Stimulated activated naive CD8-positive, alpha-beta T cell treated with anti-CD3 and anti-CD28 coated beads, Interleukin-15, Interleukin-2, amounts not matched to agents 100 ng/mL and 50 ng/mL, for 24 hours (primary cell): ENCODE results near the gene TECRL.

Experiments
- H3K27ac Mint-ChIP-seq: one replicate; pipeline ENCODE4 v1.8.0; 2021; ENCODE audit warnings: mild to moderate bottlenecking, mixed read lengths
- H3K27me3 Mint-ChIP-seq: one replicate; pipeline ENCODE4 v1.8.0; 2021; ENCODE audit warnings: mixed read lengths
- H3K36me3 Mint-ChIP-seq: one replicate; pipeline ENCODE4 v1.8.0; 2021; ENCODE audit warnings: low read depth, mixed read lengths
- H3K4me1 Mint-ChIP-seq: one replicate; pipeline ENCODE4 v1.8.0; 2021; ENCODE audit warnings: low read depth, mixed read lengths
- H3K4me3 Mint-ChIP-seq: one replicate; pipeline ENCODE4 v1.8.0; 2021; ENCODE audit warnings: mild to moderate bottlenecking, mixed read lengths
- H3K9me3 Mint-ChIP-seq: one replicate; pipeline ENCODE4 v1.8.0; 2021; ENCODE audit warnings: mixed read lengths

Gene TECRL

DNA sequence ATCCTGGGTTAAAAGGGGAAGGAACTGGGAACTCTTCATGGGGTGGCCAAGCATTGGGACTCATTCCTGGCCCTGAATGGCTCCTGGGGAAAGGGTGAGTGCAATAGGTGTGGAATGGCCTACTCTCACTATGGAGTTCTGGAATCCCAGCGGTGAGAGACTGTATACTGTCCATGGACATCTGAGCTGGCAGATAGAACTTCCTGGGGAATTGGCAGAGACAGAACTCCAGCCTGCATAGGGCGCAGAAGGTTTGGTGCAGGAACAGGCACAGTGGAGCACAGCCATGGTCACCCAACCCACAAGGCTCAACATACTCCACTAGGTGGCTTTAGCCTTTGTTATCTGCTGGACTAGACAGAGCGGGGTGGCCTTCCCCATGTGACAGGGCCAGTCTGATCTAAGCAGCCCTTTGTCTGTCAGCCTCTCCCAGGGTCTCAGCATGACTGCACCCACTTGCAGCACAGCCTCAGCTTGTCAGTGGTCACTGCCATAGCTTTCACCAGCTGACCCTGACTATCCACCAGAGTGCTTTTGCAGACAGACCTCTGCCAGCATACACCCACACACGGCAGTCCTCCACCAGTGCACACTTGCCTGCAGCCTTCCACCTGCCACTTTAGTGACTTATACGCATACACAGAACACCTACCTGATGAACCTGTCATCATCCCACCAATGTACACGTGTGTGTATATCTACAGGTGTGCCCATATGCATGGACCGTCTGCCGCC lies 48.4 kb downstream of the TECRL start:
- Mint-ChIP-seq H3K9me3 (peaks cover under 1% of the 10 kb centered on the region), H3K36me3 (no peaks in the 10 kb centered on the region), H3K27me3 (no peaks in the 10 kb centered on the region), H3K27ac (no peak overlapping the region), H3K4me3 (no peak overlapping the region), H3K4me1 (no peaks in the 10 kb centered on the region)

GRCh38 chr4:64359489-64359888 lies 49.8 kb downstream of the TECRL start:
- Mint-ChIP-seq H3K27ac (no peak overlapping the region), H3K27me3 (no peaks in the 10 kb centered on the region), H3K36me3 (no peaks in the 10 kb centered on the region), H3K9me3 (no peaks in the 10 kb centered on the region), H3K4me3 (no peak overlapping the region), H3K4me1 (no peaks in the 10 kb centered on the region)

GRCh38 chr4:64353904-64354303 lies 55.3 kb downstream of the TECRL start:
- H3K27me3 Mint-ChIP-seq, result no peaks in the 10 kb centered on the region
- no peak overlapping the region for H3K27ac Mint-ChIP-seq
- H3K9me3 Mint-ChIP-seq, result peaks cover 6% of the 10 kb centered on the region
- H3K36me3 Mint-ChIP-seq, result no peaks in the 10 kb centered on the region
- no peak overlapping the region for H3K4me3 Mint-ChIP-seq
- H3K4me1 Mint-ChIP-seq, result no peaks in the 10 kb centered on the region

- Mint-ChIP-seq H3K4me3 (no peak overlapping the region), H3K4me1 (no peaks in the 10 kb centered on the region), H3K9me3 (peaks cover 11% of the 10 kb centered on the region), H3K27me3 (no peaks in the 10 kb centered on the region), H3K27ac (no peak overlapping the region), H3K36me3 (no peaks in the 10 kb centered on the region)
Observed at GRCh38 chr4:64341711-64342110, 67.5 kb downstream of the TECRL start.

DNA sequence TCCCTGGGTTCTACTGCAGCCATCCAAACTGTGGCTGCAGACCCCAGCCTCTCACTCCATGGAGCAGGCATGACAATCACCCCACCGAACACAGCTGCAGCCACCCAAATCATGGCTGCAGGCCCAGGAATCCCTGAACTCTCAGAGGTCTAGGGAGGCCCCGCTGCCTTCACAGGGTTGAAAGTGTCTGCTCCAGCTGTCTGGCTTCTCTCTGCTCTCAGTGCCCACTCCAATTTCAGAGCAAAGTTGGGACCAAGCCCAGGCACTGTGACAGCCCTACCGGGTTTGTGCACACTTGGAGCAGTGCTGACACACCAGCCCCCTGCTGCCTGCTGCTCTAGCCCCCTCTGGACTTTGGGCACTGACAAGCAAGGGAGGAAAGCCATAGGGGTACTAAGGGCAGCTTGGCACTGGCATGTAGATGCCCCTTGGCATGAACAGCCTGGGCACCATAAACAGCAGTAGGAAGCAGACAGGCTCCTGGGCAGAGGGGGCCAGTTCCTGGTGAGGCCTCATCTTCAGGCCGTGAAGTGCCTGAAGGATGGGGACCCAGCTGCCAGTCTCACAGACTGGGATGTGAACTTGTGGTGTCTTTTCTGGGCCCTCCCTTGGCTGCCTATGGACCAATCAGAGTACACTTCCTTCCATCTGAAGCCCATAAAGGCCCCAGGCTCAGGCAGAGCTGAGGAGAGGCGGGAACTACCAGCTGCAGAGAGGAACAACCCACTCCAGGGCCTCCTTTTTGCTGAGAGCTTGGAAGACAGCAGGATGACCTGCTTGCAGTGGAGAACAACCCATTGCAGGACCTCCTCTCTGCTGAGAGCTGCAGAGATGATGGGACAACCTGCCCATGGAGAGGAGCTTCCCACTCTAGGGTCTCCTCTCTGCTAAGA lies 68.8 kb downstream of the TECRL start:
- H3K27me3 Mint-ChIP-seq, result no peaks in the 10 kb centered on the region
- peaks cover 11% of the 10 kb centered on the region for H3K9me3 Mint-ChIP-seq
- no peaks in the 10 kb centered on the region for H3K4me1 Mint-ChIP-seq
- H3K36me3 Mint-ChIP-seq, result no peaks in the 10 kb centered on the region
- H3K4me3 Mint-ChIP-seq, result no peak overlapping the region
- H3K27ac Mint-ChIP-seq, result no peak overlapping the region

DNA sequence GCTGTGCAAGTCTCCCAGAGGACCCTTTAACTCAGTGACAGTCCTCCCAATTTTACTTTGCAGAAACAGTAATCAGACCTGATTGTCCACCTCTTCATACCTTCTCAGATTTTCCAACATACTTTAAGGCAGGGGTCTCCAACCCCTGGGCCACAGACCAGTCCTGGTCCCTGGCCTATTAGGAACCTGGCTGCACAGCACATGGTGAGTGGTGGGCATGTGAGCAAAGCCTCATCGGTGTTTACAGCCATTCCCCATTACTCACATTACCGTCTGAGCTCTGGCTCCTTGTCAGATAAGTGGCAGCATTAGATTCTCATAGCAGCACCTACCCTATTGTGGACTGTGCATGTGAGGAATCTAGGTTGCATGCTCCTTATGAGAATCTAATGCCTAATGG lies 74.3 kb downstream of the TECRL start:
- Mint-ChIP-seq H3K27ac (no peak overlapping the region), H3K4me1 (no peaks in the 10 kb centered on the region), H3K4me3 (no peak overlapping the region), H3K36me3 (no peaks in the 10 kb centered on the region), H3K27me3 (no peaks in the 10 kb centered on the region), H3K9me3 (peaks cover 12% of the 10 kb centered on the region)

GRCh38 chr4:64330143-64330542 lies 79.1 kb downstream of the TECRL start:
- Mint-ChIP-seq H3K36me3 (no peaks in the 10 kb centered on the region), H3K4me3 (no peak overlapping the region), H3K4me1 (no peaks in the 10 kb centered on the region), H3K27ac (no peak overlapping the region), H3K9me3 (peaks cover 12% of the 10 kb centered on the region), H3K27me3 (no peaks in the 10 kb centered on the region)

GRCh38 chr4:64327237-64327636 lies 82.0 kb downstream of the TECRL start:
- no peak overlapping the region for H3K4me3 Mint-ChIP-seq
- H3K9me3 Mint-ChIP-seq, result peaks cover 24% of the 10 kb centered on the region
- H3K27me3 Mint-ChIP-seq, result no peaks in the 10 kb centered on the region

DNA sequence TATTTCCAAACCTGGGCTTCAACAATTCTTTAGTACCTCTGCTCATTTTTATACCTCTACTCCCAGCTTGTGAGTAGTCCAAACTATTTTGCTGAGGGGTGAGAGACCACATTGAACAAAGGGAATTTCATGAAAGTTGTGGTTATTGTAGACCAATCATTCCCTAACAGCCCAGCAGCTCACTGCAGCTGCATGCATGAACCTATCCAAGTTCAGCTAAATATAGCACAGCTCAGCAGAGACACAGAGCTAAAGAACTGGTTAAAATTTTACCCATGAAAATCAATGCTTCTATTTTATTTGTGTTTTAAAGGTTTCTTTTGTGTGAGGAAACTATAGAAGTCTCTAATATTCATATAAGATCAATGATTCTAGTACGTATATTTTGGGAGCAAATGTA lies 82.7 kb downstream of the TECRL start:
- H3K4me1 Mint-ChIP-seq, result no peaks in the 10 kb centered on the region
- no peak overlapping the region for H3K4me3 Mint-ChIP-seq
- H3K36me3 Mint-ChIP-seq, result no peaks in the 10 kb centered on the region
- H3K27ac Mint-ChIP-seq, result no peak overlapping the region
- peaks cover 19% of the 10 kb centered on the region for H3K9me3 Mint-ChIP-seq
- no peaks in the 10 kb centered on the region for H3K27me3 Mint-ChIP-seq

More at GRCh38 chr4:64327237-64327636, 82.0 kb downstream of the TECRL start:
- Mint-ChIP-seq H3K27ac (no peak overlapping the region), H3K36me3 (no peaks in the 10 kb centered on the region), H3K4me1 (no peaks in the 10 kb centered on the region)

DNA sequence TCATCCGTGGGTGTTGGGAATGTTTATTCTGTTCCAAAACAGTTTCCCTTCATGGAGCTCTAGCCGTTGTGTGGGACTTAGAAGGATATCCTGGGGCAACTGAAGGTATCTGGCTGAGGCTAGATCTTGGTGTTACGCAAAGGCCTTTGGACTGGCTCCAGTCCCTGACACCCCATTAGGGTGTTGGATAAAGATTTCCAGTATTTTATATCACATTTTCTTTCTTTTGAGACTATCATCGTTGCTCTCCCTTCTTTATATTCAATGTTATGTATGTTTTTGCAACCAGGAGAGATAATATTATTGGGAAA lies 103.0 kb downstream of the TECRL start:
- H3K4me1 Mint-ChIP-seq, result no peaks in the 10 kb centered on the region

DNA sequence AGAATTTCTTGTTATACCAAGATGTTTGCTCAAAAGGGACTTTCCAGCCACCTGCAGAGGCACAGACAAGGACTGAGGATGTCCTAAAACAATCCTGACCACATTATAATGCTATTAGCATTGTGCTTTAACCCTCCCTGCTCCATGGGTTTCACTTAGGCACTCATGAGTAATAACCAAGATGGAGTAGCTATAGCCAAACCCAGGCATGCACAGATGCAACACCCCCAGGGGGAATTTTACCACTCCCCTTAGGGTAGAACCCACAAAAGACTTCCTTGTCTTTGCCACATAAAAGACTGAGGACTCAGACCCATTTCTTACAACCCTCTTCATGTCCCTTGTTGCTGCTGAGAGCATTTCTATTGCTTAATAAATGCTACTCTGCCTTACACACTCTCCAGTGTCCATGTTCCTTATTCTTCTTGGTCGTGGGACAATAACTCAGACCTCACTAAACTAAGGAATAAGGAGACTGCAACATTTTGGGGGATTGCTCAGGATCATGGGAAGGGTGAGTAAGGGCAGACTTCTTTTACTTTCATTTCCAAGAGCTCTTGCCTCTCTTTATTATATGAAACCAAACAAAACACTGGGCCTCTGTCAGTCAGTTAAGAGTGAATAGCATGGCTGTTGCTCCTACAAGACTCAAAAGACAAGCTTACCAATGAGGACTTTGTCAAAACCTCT lies 103.5 kb downstream of the TECRL start:
- Mint-ChIP-seq H3K36me3 (no peaks in the 10 kb centered on the region), H3K27ac (no peak overlapping the region), H3K4me3 (no peak overlapping the region), H3K27me3 (no peaks in the 10 kb centered on the region), H3K9me3 (peaks cover 8% of the 10 kb centered on the region), H3K4me1 (no peaks in the 10 kb centered on the region)

More for the DNA sequence above, 103.0 kb downstream of the TECRL start:
- Mint-ChIP-seq H3K27ac (no peak overlapping the region), H3K36me3 (no peaks in the 10 kb centered on the region), H3K9me3 (peaks cover 8% of the 10 kb centered on the region), H3K27me3 (no peaks in the 10 kb centered on the region), H3K4me3 (no peak overlapping the region)

DNA sequence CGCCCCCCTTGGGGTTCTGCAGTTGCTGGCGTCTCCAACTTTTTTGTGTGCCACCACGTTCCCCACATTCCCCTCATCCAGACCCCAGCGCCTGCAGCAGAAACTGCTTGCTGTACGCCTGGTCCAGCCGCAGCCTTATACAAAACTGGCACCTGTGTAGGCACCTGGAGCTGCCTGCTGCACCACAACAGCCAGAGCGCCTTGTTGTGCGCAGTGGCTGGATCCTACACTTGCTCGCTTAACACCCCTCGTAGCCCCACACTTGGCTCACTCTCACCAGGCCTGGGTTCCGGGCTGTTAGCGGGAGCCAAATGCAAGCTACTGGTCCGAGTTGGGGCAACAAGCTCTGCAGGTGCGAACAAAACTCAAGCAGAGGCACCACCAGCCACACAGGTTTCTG lies 136.8 kb downstream of the TECRL start:
- Mint-ChIP-seq H3K27me3 (no peaks in the 10 kb centered on the region), H3K4me3 (no peak overlapping the region), H3K27ac (no peak overlapping the region), H3K4me1 (no peaks in the 10 kb centered on the region), H3K9me3 (no peaks in the 10 kb centered on the region), H3K36me3 (no peaks in the 10 kb centered on the region)

DNA sequence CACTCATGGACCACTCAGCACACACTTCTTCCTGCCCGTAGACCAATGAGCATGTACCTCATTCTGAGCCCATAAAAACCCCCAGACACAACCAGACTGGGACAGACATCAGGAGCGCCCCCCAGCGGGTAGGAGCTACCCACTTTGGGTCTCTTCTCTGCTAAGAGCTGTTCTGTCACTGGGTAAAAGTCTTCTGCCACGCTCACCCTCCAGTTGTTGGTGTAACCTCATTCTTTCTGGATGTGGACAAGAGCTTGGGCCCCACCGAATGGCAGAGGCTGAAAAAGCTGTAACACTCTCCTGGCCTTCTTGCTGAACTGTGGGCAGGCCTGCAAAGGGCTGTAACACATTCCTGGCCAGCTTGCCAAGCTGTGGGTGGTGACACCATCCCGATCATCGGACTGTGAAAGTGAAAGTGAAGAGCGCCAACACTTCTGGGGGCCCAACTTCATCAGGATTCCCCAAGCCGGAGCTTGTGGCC lies 137.6 kb downstream of the TECRL start:
- no peaks in the 10 kb centered on the region for H3K36me3 Mint-ChIP-seq
- H3K4me3 Mint-ChIP-seq, result no peak overlapping the region
- H3K9me3 Mint-ChIP-seq, result no peaks in the 10 kb centered on the region
- H3K4me1 Mint-ChIP-seq, result no peaks in the 10 kb centered on the region
- H3K27ac Mint-ChIP-seq, result no peak overlapping the region
- H3K27me3 Mint-ChIP-seq, result no peaks in the 10 kb centered on the region

GRCh38 chr4:64266669-64267068 lies 142.6 kb downstream of the TECRL start:
- Mint-ChIP-seq H3K9me3 (peaks cover 6% of the 10 kb centered on the region), H3K4me3 (no peak overlapping the region), H3K27me3 (no peaks in the 10 kb centered on the region), H3K27ac (no peak overlapping the region), H3K36me3 (no peaks in the 10 kb centered on the region), H3K4me1 (no peaks in the 10 kb centered on the region)

GRCh38 chr4:64266263-64266662 lies 143.0 kb downstream of the TECRL start:
- H3K9me3 Mint-ChIP-seq, result peaks cover 7% of the 10 kb centered on the region
- H3K4me3 Mint-ChIP-seq, result no peak overlapping the region
- H3K4me1 Mint-ChIP-seq, result no peaks in the 10 kb centered on the region
- no peak overlapping the region for H3K27ac Mint-ChIP-seq
- no peaks in the 10 kb centered on the region for H3K27me3 Mint-ChIP-seq
- H3K36me3 Mint-ChIP-seq, result no peaks in the 10 kb centered on the region
